HG02943 (cell line): ENCODE data around the gene KIT.

ENCODE experiments used
- ATAC-seq: cut with Tn5 transposase; IDR thresholded peaks from one replicate; pipeline ENCODE4 v1.9.1; 2021; ENCODE audit warnings: mild to moderate bottlenecking, low read depth, moderate library complexity; ENCODE audit not compliant: unreplicated experiment

The KIT gene

DNA sequence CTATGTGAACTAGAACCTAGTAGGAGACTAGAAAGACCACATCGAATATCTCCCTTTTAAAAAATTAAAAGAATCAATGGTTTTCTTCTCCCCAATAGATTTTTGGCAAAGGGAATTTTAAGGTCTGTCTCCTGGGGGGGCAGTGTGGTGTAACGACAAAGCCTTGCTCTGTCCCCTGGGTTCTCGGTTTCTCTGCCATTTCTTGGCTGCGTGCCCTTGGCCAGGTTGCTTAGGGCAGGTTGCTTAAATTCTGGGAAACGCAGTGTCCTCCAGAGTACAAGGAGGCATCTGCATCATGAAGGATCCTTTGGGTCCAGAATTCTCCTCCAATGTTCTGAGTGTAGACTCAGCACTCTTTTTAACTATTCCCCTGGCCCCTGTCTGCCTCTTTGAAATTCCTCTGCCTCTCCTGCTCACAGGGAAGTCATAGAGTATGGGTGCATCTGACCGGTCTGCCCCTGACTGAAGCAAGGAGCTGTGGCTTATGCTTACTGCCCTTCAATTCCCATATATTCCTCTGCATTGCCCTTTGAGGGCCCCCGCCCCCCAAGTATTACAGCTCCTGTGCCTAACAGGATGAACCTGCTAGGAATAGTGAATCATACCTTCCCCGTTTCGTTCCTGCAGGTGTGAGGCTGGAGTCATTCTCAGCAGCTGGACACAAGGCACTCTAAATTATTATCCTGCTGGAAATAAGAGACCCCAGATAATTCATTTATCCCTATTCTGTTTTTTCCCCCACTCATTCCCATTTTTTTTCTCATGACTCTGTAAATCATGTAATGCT, 2.2 kb downstream of the KIT start:
- no peak for ATAC-seq

DNA sequence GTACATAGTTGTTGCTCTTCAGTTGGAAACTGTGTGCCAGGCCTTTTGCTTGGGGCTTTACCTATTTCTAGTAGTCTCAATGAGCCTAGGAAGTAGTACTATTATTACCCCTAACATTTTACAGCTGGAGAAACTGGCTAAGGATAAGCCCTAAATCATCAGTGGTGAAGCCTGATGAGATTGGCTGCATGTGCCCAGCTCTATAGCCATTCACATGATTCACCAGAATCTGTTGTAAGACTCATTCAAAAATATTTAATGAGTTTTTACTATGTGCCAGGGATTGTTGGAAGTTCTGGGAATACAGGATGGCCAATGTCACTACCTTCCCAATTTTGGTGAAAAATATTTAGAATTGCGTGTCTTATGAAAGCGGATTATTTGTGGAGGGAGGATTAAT, 2.8 kb downstream of the KIT start:
- no peak for ATAC-seq

GRCh38 chr4:54661169-54661568, 3.4 kb downstream of the KIT start:
- no peak for ATAC-seq

GRCh38 chr4:54661686-54662085, 3.9 kb downstream of the KIT start:
- no peak for ATAC-seq

- no peak for ATAC-seq
These were observed 4.4 kb downstream of the KIT start for GRCh38 chr4:54662123-54662522.

DNA sequence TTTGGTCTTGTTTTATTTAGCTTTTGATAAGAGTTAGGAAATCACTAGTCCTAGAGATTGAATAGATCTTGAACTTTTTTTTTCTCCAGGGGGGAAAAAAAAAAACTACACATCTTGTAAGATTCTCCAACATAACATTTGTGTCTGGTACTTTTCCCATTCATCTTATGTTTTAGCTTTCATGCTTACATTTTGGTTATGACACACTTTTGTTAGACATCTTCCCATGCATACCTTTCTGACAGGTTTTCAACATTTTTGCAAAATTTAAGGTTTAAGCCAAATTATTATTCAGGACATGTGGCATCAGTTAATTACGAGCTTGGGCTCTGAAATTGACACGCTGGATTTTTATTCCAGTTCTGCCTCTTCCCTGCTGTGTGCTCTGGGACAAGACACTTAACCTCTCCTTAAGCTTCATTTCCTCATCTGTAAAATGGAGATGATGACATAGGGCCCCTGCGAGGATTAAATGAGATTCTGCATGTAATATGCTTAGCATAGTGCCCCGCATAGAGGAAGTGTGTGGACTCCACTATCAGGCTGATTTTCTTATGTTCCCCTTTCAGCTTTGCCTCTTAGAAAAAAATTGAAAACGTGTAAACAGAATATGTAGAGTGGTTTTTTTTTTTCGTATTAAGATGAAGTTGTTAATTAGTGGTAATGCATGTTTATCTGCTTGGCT, 5.3 kb downstream of the KIT start:
- no peak for ATAC-seq

DNA sequence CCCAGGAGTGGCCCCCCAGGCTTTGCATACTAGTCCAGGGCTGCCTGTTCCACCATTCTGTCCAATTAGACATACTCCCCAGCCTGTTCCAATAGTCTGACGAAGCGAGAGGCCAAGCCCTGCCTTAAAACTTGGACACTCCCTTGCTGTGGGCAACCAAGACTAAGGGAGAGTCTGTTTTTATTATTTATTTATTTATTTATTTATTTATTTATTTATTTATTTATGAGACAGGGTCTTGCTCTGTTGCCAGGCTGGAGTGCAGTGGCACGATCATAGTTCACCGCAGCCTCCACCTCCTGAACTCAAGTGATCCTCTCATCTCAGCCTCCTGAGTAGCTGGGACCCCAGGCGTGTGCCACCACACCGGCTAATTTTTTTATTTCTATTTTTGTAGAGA, 6.6 kb downstream of the KIT start:
- no peak for ATAC-seq

DNA sequence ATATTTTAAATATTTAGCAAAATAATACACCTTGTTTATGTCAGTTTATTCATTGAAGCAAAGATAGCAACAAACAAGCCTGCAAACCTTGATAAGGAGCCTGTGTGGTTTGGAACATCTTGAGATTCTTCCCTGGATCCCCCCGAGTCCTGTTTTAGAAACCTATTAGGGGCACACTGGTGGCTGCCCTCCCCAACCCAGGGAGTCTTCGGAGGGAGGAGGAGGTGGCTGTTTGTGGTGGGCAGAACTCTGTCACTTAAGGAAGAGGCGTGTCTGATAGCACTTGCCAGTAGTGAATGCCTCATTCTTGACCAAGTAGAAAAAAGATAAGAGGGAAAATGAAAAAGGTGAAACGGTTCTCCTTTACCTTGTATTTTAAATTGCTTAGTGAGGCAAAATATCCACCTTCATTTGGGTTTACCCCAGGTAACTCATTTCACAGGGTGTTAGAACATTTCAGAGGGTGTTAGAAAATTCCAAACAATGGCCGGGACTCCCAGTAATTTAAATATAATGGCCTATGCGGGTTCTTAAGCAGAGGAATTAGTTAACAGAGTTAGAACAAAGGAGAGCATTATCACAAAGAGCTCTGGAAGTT, 10.4 kb downstream of the KIT start:
- no peak for ATAC-seq

- ATAC-seq: no peak
These were observed 12.1 kb downstream of the KIT start for GRCh38 chr4:54669831-54670230.

DNA sequence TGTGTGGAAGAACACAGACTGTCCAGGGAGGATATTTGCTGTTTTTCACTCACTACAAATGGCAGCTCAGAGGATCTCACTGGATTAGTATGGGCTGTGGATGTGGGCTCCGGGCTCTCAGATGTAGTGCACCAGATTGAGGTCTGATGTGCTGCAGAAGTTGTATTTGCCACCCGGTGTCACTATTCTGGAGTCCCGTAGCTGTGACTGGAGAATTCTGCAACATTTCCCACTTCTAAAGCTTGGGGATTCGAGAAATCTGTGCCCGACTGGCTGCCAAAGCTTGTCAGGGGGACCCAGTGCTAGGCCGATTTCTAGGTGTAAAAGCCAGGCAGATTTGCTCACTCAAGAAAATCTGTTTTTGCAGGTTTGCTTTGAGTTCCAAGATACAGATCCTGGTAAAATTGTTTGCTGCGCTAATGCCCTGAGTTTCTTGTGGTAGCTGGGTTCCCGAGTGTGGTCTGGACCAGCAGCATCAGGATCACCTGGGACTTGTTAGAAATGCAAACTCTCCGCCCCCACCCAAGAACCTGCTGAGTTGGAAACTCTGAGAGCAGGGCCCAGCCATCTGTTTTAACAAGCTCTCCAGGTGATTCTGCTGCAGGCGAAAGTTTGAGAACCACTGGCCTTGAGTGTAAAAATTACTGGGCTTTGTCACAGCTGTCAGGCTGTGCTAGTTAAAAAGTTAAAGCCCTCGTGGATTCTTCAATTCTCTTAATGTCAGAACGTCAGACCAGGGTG, 18.1 kb downstream of the KIT start:
- no peak for ATAC-seq

DNA sequence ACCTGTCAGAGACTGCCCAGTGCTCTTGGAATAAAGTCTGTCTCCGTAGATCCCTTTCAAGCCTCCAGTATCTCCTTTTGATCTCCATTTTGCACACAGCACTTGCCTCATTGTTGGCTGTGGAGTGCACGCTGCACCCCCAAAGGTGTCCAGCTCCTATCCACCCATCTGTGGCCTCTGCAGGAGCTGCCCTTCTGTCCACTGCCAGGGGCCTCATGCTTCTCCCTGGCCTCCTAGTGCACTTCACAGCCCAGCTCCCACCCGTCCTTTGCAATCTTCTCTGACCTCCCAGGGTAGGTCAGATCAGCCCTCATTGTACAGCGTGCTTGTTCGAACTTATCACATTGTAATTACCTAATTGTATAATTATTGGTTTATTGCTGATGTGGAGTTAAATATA, 18.9 kb downstream of the KIT start:
- ATAC-seq: no peak

- no peak for ATAC-seq
These were observed 19.7 kb downstream of the KIT start for GRCh38 chr4:54677416-54677815.

GRCh38 chr4:54677853-54678650, 20.3 kb downstream of the KIT start:
- ATAC-seq: no peak

DNA sequence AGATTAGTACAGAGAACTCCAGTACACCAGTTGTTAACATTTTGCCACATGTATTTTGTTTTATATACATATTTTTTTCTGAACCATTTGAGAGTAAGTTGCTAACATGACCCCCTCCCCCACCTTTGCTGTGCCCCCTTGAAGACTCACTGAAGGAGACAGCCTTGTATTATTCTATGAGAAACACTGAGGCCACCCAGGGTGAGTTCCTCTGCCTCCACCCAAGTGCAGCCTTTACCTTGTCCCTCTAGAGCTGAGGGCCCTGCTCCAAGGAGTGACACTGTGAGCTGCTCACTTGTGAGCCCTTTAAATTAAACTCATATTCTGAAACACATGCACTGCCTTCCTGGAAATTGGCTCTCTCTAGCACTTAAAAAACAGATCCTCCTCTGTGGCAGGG, 21.1 kb downstream of the KIT start:
- no peak for ATAC-seq

GRCh38 chr4:54679813-54680212, 22.1 kb downstream of the KIT start:
- no peak for ATAC-seq

- peak; percentile 52 for ATAC-seq
These were observed 26.0 kb downstream of the KIT start for GRCh38 chr4:54683616-54684346.

GRCh38 chr4:54685810-54686209, 28.1 kb downstream of the KIT start:
- no peak for ATAC-seq

DNA sequence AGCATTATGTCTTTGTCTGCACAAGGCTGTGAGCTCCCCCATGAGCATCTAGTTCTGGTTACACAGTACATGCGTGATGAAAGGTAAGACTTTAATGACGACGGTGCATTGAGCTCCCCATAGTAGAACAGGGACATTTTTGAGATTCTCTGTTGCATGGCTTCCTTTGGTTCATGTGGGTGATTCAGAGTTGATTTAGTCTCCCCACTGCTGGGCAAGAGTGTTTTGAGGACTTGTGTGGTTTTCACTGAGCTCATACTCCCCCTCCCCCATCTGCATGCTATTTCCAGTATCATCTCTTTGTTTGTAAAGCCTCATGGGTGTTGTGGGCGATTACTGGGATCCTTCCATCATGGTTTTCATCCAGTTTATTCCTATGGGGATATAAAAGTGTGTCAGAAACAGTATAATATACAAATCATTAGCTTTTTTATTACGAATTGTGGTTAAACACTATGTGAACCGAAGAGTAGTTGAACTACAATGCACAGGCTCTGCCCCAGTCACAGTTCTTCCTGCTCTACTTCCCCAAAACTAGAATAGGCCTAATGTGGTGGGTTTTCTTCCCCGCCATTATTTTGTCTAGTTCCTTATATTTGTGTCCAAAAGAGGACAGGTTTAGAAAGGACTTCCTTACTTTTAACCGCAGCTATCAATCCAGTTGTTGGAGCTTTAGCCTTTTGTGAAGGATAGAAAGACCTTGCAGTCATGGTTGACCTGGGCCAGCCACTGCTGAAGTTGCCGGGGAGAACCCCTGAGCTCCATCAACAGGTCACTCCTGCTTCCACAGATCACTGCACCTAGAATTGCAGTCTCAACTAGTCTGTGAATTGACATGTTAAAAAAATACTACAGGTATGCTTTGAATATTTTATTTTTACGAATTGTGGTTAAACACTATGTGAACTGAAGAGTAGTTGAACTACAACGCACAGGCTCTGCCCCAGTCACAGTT, 30.4 kb downstream of the KIT start:
- ATAC-seq: peak; percentile 48

DNA sequence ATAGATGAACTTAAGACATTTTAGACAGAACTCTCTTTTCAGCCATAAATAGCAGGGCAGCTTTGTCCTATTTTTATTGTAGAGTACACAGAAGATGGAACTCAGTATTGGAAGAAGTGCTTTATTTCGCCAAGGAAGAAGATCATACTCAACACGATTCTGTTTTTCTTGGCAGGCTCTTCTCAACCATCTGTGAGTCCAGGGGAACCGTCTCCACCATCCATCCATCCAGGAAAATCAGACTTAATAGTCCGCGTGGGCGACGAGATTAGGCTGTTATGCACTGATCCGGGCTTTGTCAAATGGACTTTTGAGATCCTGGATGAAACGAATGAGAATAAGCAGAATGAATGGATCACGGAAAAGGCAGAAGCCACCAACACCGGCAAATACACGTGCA, 37.6 kb downstream of the KIT start:
- ATAC-seq: no peak
